H1 (cell line): ENCODE measurements around the gene MAPKAPK2. TPM values are rescaled to one million over a fixed set of nuclear protein-coding genes. Genes with fewer than 3 reads are reported as not detected.

Experiments used
- CTCF ChIA-PET: fragments of 300-600 bp; sonication (Branson Sonifier 250); formaldehyde crosslinking; loops from one replicate; lab custom pipeline; 2021; ENCODE audit not compliant: partially characterized antibody; lab: Charles Lee
- POLR2A ChIA-PET: fragments of 300-600 bp; sonication (Branson Sonifier 250); formaldehyde crosslinking; loops from one replicate; lab custom pipeline; 2021; ENCODE audit warnings: inconsistent platforms; ENCODE audit not compliant: partially characterized antibody; lab: Charles Lee
- DNase-seq, 2 experiments: peaks; one replicate each; pipeline versions ENCODE4 v3.0.0 to v3.0.0-alpha.2; 2010 to 2022; ENCODE audit warnings: low spot score in 2 of 2, low read depth in 1 of 2, mixed read lengths in 1 of 2
- FAIRE-seq: peaks from 2 replicates; lab custom pipeline; 2011; peaks lifted over from hg19 to GRCh38; lab: Jason Lieb, UNC
- H2AFZ ChIP-seq: 2 replicates; pipeline ENCODE4 v1.8.1; 2012; ENCODE audit warnings: low read length, inconsistent platforms
- H2AK5ac ChIP-seq: 2 replicates; pipeline ENCODE4 v1.6.1; 2013; ENCODE audit warnings: low read depth, low read length
- H2BK120ac ChIP-seq: replicated peaks from 2 replicates; pipeline ENCODE3; 2013; ENCODE audit warnings: low read depth, low read length, inconsistent platforms
- H2BK12ac ChIP-seq: 2 replicates; pipeline ENCODE4 v1.6.1; 2013; ENCODE audit warnings: low read depth, low read length
- H2BK15ac ChIP-seq: 2 replicates; pipeline ENCODE4 v1.6.1; 2013; ENCODE audit warnings: low read length
- H2BK20ac ChIP-seq: 2 replicates; pipeline ENCODE4 v1.6.1; 2013; ENCODE audit warnings: low read length
- H2BK5ac ChIP-seq: 2 replicates; pipeline ENCODE4 v1.6.1; 2013; ENCODE audit warnings: low read depth, low read length
- H3K14ac ChIP-seq: 2 replicates; pipeline ENCODE4 v1.6.1; 2013; ENCODE audit warnings: inconsistent platforms; ENCODE audit not compliant: insufficient read length
- H3K18ac ChIP-seq: 2 replicates; pipeline ENCODE4 v1.6.1; 2013; ENCODE audit warnings: low read length; ENCODE audit errors: extremely low read depth
- H3K23ac ChIP-seq: 2 replicates; pipeline ENCODE4 v1.6.1; 2013; ENCODE audit warnings: inconsistent platforms; ENCODE audit not compliant: insufficient read length
- H3K23me2 ChIP-seq: 2 replicates; pipeline ENCODE4 v1.6.1; 2013; ENCODE audit warnings: low read depth, low read length
- H3K27ac ChIP-seq: 2 replicates; pipeline ENCODE4 v1.6.1; 2011; ENCODE audit warnings: low read depth, low read length, inconsistent platforms
- H3K27me3 ChIP-seq, 4 experiments: replicated peaks in 1 of 4; 1 replicate in 1 of 4; 2 replicates in 3 of 4; pipeline versions ENCODE4 v1.6.1 to v1.8.1; 2011 to 2013; ENCODE audit warnings: low read length in 3 of 4, mild to moderate bottlenecking in 3 of 4, inconsistent platforms in 2 of 4, mixed read lengths in 2 of 4, moderate library complexity in 1 of 4; ENCODE audit not compliant: control insufficient read depth in 3 of 4, insufficient read depth in 3 of 4; ENCODE audit errors: extremely low read depth in 1 of 4
- H3K36me3 ChIP-seq, 4 experiments: 2 replicates each; pipeline versions ENCODE4 v1.6.1 to v1.8.1; 2011 to 2013; ENCODE audit warnings: mild to moderate bottlenecking in 4 of 4, low read length in 3 of 4, moderate library complexity in 2 of 4, control low read depth in 1 of 4, inconsistent platforms in 1 of 4; ENCODE audit not compliant: insufficient read depth in 4 of 4, control insufficient read depth in 2 of 4
- H3K4ac ChIP-seq: replicated peaks from 2 replicates; pipeline ENCODE3; 2013; ENCODE audit warnings: low read length, low read depth, mixed read lengths, inconsistent platforms; ENCODE audit not compliant: insufficient read length
- H3K4me1 ChIP-seq, 4 experiments: replicated peaks in 1 of 4; 1 replicate in 1 of 4; 2 replicates in 3 of 4; pipeline versions ENCODE4 v1.6.1 to v1.8.1; 2011 to 2013; ENCODE audit warnings: low read length in 3 of 4, inconsistent platforms in 2 of 4, mixed read lengths in 1 of 4; ENCODE audit not compliant: insufficient read depth in 4 of 4, control insufficient read depth in 3 of 4
- H3K4me2 ChIP-seq, 2 experiments: 2 replicates each; pipeline versions ENCODE4 v1.6.1 to v1.8.1; 2011 to 2013; ENCODE audit warnings: low read depth in 2 of 2, low read length in 2 of 2, control low read depth in 1 of 2, inconsistent platforms in 1 of 2, mild to moderate bottlenecking in 1 of 2; ENCODE audit not compliant: insufficient read depth in 1 of 2
- H3K4me3 ChIP-seq, 4 experiments: fragments of 200-600, 300-600 bp in 1 of 4; sonication (generic), shearing (Covaris generic), sonication (Bioruptor Twin) in 1 of 4; 2 replicates each; pipeline versions ENCODE4 v1.5.1 to v1.8.1; 2011 to 2016; ENCODE audit warnings: low read length in 4 of 4, low read depth in 3 of 4, control low read depth in 2 of 4, inconsistent platforms in 2 of 4, mild to moderate bottlenecking in 2 of 4, mixed read lengths in 1 of 4, moderate library complexity in 1 of 4; ENCODE audit not compliant: insufficient read depth in 2 of 4; ENCODE audit errors: extremely low read depth in 1 of 4
- H3K56ac ChIP-seq: replicated peaks from 2 replicates; pipeline ENCODE3; 2013; ENCODE audit warnings: low read depth, mild to moderate bottlenecking, mixed read lengths, low read length, inconsistent platforms; ENCODE audit not compliant: insufficient read length
- H3K79me1 ChIP-seq: 2 replicates; pipeline ENCODE4 v1.6.1; 2013; ENCODE audit warnings: low read depth, low read length, control low read depth
- H3K79me2 ChIP-seq, 2 experiments: 2 replicates each; pipeline versions ENCODE4 v1.6.1 to v1.8.1; 2012 to 2013; ENCODE audit warnings: low read length in 2 of 2, mild to moderate bottlenecking in 2 of 2, inconsistent platforms in 1 of 2; ENCODE audit not compliant: insufficient read depth in 2 of 2, control insufficient read depth in 1 of 2
- H3K9ac ChIP-seq, 4 experiments: replicated peaks in 1 of 4; 1 replicate in 1 of 4; 2 replicates in 3 of 4; pipeline versions ENCODE4 v1.6.1 to v1.8.1; 2011 to 2013; ENCODE audit warnings: low read depth in 3 of 4, low read length in 3 of 4, control low read depth in 2 of 4, mild to moderate bottlenecking in 2 of 4, moderate library complexity in 2 of 4, inconsistent platforms in 1 of 4; ENCODE audit errors: extremely low read depth in 1 of 4
- H3K9me3 ChIP-seq, 2 experiments: 2 replicates each; pipeline versions ENCODE4 v1.6.1 to v1.8.1; 2012 to 2013; ENCODE audit warnings: mild to moderate bottlenecking in 2 of 2, moderate library complexity in 2 of 2, control low read depth in 1 of 2, inconsistent platforms in 1 of 2, low read depth in 1 of 2, low read length in 1 of 2, mixed read lengths in 1 of 2; ENCODE audit not compliant: insufficient read depth in 2 of 2
- H4K20me1 ChIP-seq, 2 experiments: replicated peaks in 1 of 2; 2 replicates each; pipeline versions ENCODE3 to v1.8.1; 2011 to 2013; ENCODE audit warnings: inconsistent platforms in 2 of 2, low read length in 2 of 2, mild to moderate bottlenecking in 1 of 2; ENCODE audit not compliant: insufficient read depth in 2 of 2, control insufficient read depth in 1 of 2
- H4K5ac ChIP-seq: 2 replicates; pipeline ENCODE4 v1.6.1; 2013; ENCODE audit warnings: low read length, low read depth, mixed read lengths, inconsistent platforms; ENCODE audit not compliant: insufficient read length
- H4K8ac ChIP-seq: 2 replicates; pipeline ENCODE4 v1.8.0; 2013; ENCODE audit warnings: mild to moderate bottlenecking, moderate library complexity, low read length, inconsistent platforms; ENCODE audit not compliant: insufficient read depth; ENCODE audit errors: extremely low read depth
- H4K91ac ChIP-seq: replicated peaks from 2 replicates; pipeline ENCODE3; 2013; ENCODE audit warnings: low read length, mixed read lengths, inconsistent platforms; ENCODE audit not compliant: insufficient read length
- ASH2L ChIP-seq: fragments of 200-600, 300-600 bp; sonication (generic); IDR thresholded peaks from one replicate; pipeline ENCODE4 v1.7.1; 2017; ENCODE audit warnings: low read length
- CHD2 ChIP-seq: IDR thresholded peaks from 2 replicates; pipeline ENCODE4 v1.6.1; 2012; ENCODE audit warnings: low read length, improper control_type of control experiment
- CTBP2 ChIP-seq: IDR thresholded peaks from 2 replicates; pipeline ENCODE4 v1.7.0; 2011; ENCODE audit warnings: borderline replicate concordance, mild to moderate bottlenecking, moderate library complexity, mixed read lengths, low read length; ENCODE audit not compliant: insufficient read depth, insufficient read length
- GTF2F1 ChIP-seq: IDR thresholded peaks from 2 replicates; pipeline ENCODE4 v1.6.1; 2012; ENCODE audit warnings: low read depth, low read length, improper control_type of control experiment, borderline replicate concordance
- JUN ChIP-seq: IDR thresholded peaks from 2 replicates; pipeline ENCODE4 v1.6.1; 2011; ENCODE audit warnings: low read depth, mild to moderate bottlenecking, improper control_type of control experiment, low read length
- KDM1A ChIP-seq: fragments of 200-600, 300-600 bp; sonication (generic); IDR thresholded peaks from 2 replicates; pipeline ENCODE4 v1.7.1; 2016; ENCODE audit warnings: mild to moderate bottlenecking, low read length, borderline replicate concordance
- MAFK ChIP-seq: IDR thresholded peaks from 2 replicates; pipeline ENCODE4 v1.6.1; 2012; ENCODE audit warnings: low read depth, mild to moderate bottlenecking, improper control_type of control experiment, low read length
- PHF8 ChIP-seq: fragments of 200-600 bp; sonication (generic); conservative IDR thresholded peaks from 2 replicates; pipeline ENCODE4 v1.7.1; 2012; ENCODE audit warnings: low read depth, mild to moderate bottlenecking, inconsistent platforms, low read length, moderate library complexity
- POU5F1 ChIP-seq: IDR thresholded peaks from 2 replicates; pipeline ENCODE4 v1.6.1; 2011; ENCODE audit warnings: low read depth, mild to moderate bottlenecking, low read length, moderate library complexity
- ZNF274 ChIP-seq: IDR thresholded peaks from 2 replicates; pipeline ENCODE4 v1.7.0; 2012; ENCODE audit warnings: low read length, borderline replicate concordance; ENCODE audit errors: extremely low read depth
- WGBS, 2 experiments: shearing (Covaris generic) in 1 of 2; methylation state at CpG; one replicate each; pipeline versions ENCODE4 v1.1.6 to v1.1.7; 2013 to 2015; ENCODE audit warnings: low lambda C conversion rate in 2 of 2, mixed read lengths in 2 of 2, inconsistent platforms in 1 of 2, low coverage in 1 of 2, missing lambda C conversion rate in 1 of 2; ENCODE audit not compliant: insufficient replicate concordance in 2 of 2, insufficient coverage in 1 of 2, insufficient read length in 1 of 2; ENCODE audit errors: extremely low coverage in 1 of 2, missing lambda C conversion rate in 1 of 2; 5-methylcytosine and 5-hydroxymethylcytosine counted together
- polyA plus RNA-seq, 7 experiments: library from polyadenylated mRNA; depleted of rRNA in 3 of 7; stranded (reverse) in 5 of 7; unstranded in 2 of 7; fragments of >200 nt in 5 of 7; fragments of 200-250 nt in 2 of 7; gene quantifications; 1 replicate in 5 of 7; 2 replicates in 1 of 7; 4 replicates in 1 of 7; pipeline versions ENCODE4 v1.2.1 to v1.2.3, GENCODE V29; 2011 to 2013; ENCODE audit warnings: missing spikeins in 2 of 7, mixed read lengths in 2 of 7
- total RNA-seq: library from RNA; stranded (reverse); fragmentation: NEBNext Ultra II Directional; extraction: Animal tissue kit (Norgen Biotek cat#: 25700); gene quantifications from 2 replicates; pipeline ENCODE4 v1.2.1, GENCODE V29; 2021
- TF ChIP-seq, protein P1 (sequence below): IDR thresholded peaks from 2 replicates; pipeline ENCODE4 v1.6.1; 2011; ENCODE audit warnings: low read length, improper control_type of control experiment

Gene MAPKAPK2
- total and polyA plus RNA-seq, 2 of the 8 experiments (the other 6 are each of a cell fraction or from before 2014, with no cell fraction given): 27.5 to 44.9 TPM

DNA sequence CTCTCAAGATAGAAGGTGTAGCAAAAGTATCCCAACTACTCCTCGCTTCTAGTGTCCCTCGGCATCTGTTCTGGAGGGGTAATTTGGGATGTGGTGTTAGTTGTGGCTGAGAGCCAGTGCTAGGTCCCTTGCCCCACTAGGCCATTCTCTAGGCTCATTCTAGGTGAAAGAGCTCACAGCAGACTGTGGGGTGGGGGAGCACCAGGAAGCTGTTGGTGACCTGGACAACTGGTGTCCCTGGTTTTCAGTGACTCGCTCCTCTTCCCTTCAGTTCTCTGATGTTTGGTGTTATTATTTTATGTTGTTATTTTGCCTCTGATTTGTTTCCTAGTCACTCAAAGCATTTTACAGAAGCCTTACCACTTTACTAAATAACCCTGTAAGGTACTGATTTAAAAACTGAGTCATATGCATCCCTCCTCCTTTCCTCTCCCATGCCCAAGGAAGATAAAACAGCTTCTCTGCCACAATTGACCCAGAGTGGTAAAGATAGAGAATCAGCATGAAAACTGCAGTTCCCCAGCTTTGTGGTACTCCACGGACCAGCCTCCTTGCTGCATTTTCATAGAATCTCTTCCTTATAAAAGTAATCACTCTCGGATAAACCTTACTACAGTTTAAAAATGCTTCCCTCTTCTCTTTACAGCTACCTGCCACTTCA is 35.3 kb upstream of the MAPKAPK2 start:
- Histone ChIP-seq H3K9ac (no peak overlapping the region), H2AK5ac (no peak overlapping the region), H3K4me2 (no peak overlapping the region), H2BK120ac (no peak overlapping the region), H3K23ac (no peak overlapping the region), H4K91ac (no peak overlapping the region), H2BK15ac (no peak overlapping the region), H3K36me3 (peaks cover 2 to 3% (median 3%) of the 10 kb centered on the region in 4 experiments; a peak in 4 of 8 replicates), H4K20me1 (no peaks in the 10 kb centered on the region), H3K27me3 (no peaks in the 10 kb centered on the region), H3K27ac (no peak overlapping the region), H3K79me2 (no peaks in the 10 kb centered on the region), H2AFZ (no peak overlapping the region), H3K4ac (no peak overlapping the region), H2BK5ac (no peak overlapping the region), H3K18ac (no peak overlapping the region), H3K23me2 (no peaks in the 10 kb centered on the region), H4K8ac (no peak overlapping the region), H2BK12ac (no peak overlapping the region), H3K14ac (no peak overlapping the region), H3K4me1 (peaks cover 0 to 3% (median 1%) of the 10 kb centered on the region in 4 experiments; a peak in 2 of 7 replicates), H3K4me3 (no peak overlapping the region), H3K9me3 (no peaks in the 10 kb centered on the region), H3K56ac (no peak overlapping the region), H3K79me1 (no peaks in the 10 kb centered on the region), H2BK20ac (no peak overlapping the region), H4K5ac (no peak overlapping the region)
- POLR2A ChIA-PET: interaction anchor here (0.9 kb wide), 1 partner anchor 37 kb away, joined by 3 read pairs; the partner anchor contains the start of gene EIF2D
- 86% methylated on average over 5 of the region's 5 CpGs; no CpG with 5 or more reads in 1 of the 2 experiments for WGBS, 2 experiments
- no peak for DNase-seq
- CTCF ChIA-PET: interaction anchor here (1.2 to 19.3 kb wide), 10 partner anchors 10 to 157 kb away, joined by 3 to 280 read pairs (median 8); partner anchors contain the start of genes DYRK3 and EIF2D
- FAIRE-seq: no peak
- no peak for TF ChIP-seq CTBP2
- TF ChIP-seq JUN: no peak
- no peak for TF ChIP-seq POU5F1
- no peak for TF ChIP-seq ASH2L
- no peak for TF ChIP-seq ZNF274
- TF ChIP-seq PHF8: no peak
- TF ChIP-seq MAFK: no peak
- TF ChIP-seq KDM1A: no peak
- TF ChIP-seq GTF2F1: no peak
- TF ChIP-seq CHD2: no peak
- TF ChIP-seq, protein P1, sequence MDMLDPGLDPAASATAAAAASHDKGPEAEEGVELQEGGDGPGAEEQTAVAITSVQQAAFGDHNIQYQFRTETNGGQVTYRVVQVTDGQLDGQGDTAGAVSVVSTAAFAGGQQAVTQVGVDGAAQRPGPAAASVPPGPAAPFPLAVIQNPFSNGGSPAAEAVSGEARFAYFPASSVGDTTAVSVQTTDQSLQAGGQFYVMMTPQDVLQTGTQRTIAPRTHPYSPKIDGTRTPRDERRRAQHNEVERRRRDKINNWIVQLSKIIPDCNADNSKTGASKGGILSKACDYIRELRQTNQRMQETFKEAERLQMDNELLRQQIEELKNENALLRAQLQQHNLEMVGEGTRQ: no peak
